Stimulated activated naive B cell treated with anti-CD40 and anti-IgM and Interleukin-4, amounts not matched to agents 10 μg/mL and 1 μg/mL and 100 μg/mL, for 72 hours (primary cell): ENCODE data around the gene SERAC1.

Experiments
- ATAC-seq, 2 donors: fragments of 150-1000 bp; cut with Tn5 transposase; replicated peaks; 2 replicates each; pipeline ENCODE4 v1.10.0; 2021; ENCODE audit warnings: moderate library complexity in 1 of 2
- DNase-seq: peaks from one replicate; pipeline ENCODE4 v3.0.0; 2021
- H3K27ac Mint-ChIP-seq: one replicate; pipeline ENCODE4 v1.8.0; 2022; ENCODE audit warnings: mild to moderate bottlenecking, mixed read lengths
- H3K27me3 Mint-ChIP-seq, 2 donors: one replicate each; pipeline ENCODE4 v1.8.0; 2022; ENCODE audit warnings: mixed read lengths in 2 of 2
- H3K36me3 Mint-ChIP-seq, 2 donors: one replicate each; pipeline ENCODE4 v1.8.0; 2022; ENCODE audit warnings: mixed read lengths in 2 of 2, mild to moderate bottlenecking in 1 of 2
- H3K4me1 Mint-ChIP-seq, 2 donors: one replicate each; pipeline ENCODE4 v1.8.0; 2022; ENCODE audit warnings: mixed read lengths in 2 of 2, mild to moderate bottlenecking in 1 of 2
- H3K4me3 Mint-ChIP-seq, 2 donors: one replicate each; pipeline ENCODE4 v1.8.0; 2022; ENCODE audit warnings: mild to moderate bottlenecking in 2 of 2, mixed read lengths in 2 of 2, moderate library complexity in 1 of 2
- H3K9me3 Mint-ChIP-seq, 2 donors: one replicate each; pipeline ENCODE4 v1.8.0; 2022; ENCODE audit warnings: mixed read lengths in 2 of 2, mild to moderate bottlenecking in 1 of 2

Gene SERAC1

DNA sequence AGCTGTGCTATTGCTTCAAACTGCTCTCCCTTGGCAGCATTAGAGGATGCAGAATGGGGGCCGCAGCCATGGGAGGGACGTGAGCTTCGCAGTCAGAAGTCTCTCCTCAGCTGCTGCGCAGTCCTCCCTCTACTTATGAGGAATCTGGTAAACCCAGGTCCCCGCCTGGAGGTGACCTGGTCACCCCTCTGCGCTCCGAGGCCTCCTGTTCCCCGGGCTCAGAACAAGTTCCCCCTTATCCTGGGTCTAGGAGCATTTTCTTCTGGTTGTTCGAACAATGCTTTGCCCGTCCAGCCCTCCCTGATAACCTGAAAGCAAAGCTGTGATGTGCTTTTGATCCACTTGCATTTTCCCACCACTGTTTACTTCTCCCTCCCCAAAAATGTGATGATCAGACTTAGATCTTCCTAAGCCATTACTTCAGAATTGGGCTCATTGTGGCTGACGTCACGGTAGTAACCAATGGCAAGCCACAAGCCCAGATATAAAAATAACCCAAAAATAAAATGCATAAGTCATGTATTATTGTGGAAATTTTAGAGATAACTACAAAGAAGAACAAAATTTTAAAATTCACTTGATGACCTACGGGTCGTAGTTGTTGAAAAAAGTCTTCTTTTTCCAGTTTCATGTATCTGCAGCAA lies 80.7 kb downstream of the SERAC1 start:
- DNase-seq (no peak), ATAC-seq (no peak)
- Mint-ChIP-seq H3K27ac (no peak overlapping the region), H3K9me3 (no peaks in the 10 kb centered on the region), H3K36me3 (peaks cover 66 to 89% of the 10 kb centered on the region in 2 donors), H3K4me1 (peaks cover 18 to 22% of the 10 kb centered on the region in 2 donors), H3K4me3 (peak overlapping the region in 1 of 2 donors; percentile 25), H3K27me3 (no peaks in the 10 kb centered on the region)

DNA sequence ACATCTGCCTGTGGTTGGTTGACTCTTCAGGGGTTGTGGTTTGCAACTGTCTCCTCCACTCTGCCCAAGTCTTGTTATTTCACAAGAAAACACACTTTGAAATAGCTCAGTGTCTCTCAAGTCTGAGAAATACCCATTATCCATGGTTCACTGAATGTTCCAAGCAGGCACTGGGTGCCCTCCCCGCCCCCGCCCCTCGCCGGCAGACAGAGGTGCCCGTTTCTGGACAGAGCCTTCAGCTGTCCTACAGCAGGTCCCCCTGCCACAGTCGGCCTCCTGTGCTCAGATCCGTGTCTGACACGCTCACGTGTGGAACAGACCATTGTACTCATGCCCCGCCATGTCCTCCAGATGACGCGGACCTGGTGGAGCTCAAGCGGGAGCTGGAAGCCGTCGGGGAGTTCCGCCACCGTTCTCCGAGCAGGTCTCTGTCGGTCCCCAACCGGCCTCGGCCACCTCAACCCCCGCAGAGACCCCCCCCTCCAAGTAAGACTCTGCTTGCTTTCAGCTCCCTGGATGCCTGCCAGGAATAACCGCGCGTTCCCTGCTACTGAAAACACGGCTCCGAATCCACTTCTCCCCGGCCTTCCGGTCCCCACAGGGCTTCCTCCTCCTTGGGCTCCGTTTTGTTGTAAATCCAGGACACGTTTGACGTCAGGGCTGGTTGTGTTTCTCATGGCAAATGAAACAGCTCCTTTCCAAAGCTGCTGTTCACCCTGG lies 81.4 kb downstream of the SERAC1 start:
- peaks cover 18 to 22% of the 10 kb centered on the region in 2 donors for H3K4me1 Mint-ChIP-seq
- peak overlapping the region in 1 of 2 donors; percentile 25 for H3K4me3 Mint-ChIP-seq
- no peak for DNase-seq
- H3K9me3 Mint-ChIP-seq, result no peaks in the 10 kb centered on the region
- H3K27me3 Mint-ChIP-seq, result no peaks in the 10 kb centered on the region
- H3K36me3 Mint-ChIP-seq, result peaks cover 66 to 86% of the 10 kb centered on the region in 2 donors
- H3K27ac Mint-ChIP-seq, result peak overlapping the region; percentile 56
- ATAC-seq, result peak; percentile 98 to 99

GRCh38 chr6:158086054-158086503 lies 82.0 kb downstream of the SERAC1 start:
- Mint-ChIP-seq H3K4me3 (peak overlapping the region in 1 of 2 donors; percentile 10), H3K27me3 (no peaks in the 10 kb centered on the region), H3K27ac (no peak overlapping the region), H3K36me3 (peaks cover 70 to 86% of the 10 kb centered on the region in 2 donors), H3K9me3 (no peaks in the 10 kb centered on the region), H3K4me1 (peaks cover 18 to 22% of the 10 kb centered on the region in 2 donors)
- peak; percentile 21 for DNase-seq
- no peak for ATAC-seq

GRCh38 chr6:158085261-158086053 lies 82.6 kb downstream of the SERAC1 start:
- H3K27ac Mint-ChIP-seq, result no peak overlapping the region
- H3K27me3 Mint-ChIP-seq, result no peaks in the 10 kb centered on the region
- DNase-seq, result no peak
- peaks cover 18 to 22% of the 10 kb centered on the region in 2 donors for H3K4me1 Mint-ChIP-seq
- H3K9me3 Mint-ChIP-seq, result no peaks in the 10 kb centered on the region
- peak overlapping the region in 1 of 2 donors; percentile 6 for H3K4me3 Mint-ChIP-seq
- ATAC-seq, result no peak
- peaks cover 74 to 91% of the 10 kb centered on the region in 2 donors for H3K36me3 Mint-ChIP-seq

DNA sequence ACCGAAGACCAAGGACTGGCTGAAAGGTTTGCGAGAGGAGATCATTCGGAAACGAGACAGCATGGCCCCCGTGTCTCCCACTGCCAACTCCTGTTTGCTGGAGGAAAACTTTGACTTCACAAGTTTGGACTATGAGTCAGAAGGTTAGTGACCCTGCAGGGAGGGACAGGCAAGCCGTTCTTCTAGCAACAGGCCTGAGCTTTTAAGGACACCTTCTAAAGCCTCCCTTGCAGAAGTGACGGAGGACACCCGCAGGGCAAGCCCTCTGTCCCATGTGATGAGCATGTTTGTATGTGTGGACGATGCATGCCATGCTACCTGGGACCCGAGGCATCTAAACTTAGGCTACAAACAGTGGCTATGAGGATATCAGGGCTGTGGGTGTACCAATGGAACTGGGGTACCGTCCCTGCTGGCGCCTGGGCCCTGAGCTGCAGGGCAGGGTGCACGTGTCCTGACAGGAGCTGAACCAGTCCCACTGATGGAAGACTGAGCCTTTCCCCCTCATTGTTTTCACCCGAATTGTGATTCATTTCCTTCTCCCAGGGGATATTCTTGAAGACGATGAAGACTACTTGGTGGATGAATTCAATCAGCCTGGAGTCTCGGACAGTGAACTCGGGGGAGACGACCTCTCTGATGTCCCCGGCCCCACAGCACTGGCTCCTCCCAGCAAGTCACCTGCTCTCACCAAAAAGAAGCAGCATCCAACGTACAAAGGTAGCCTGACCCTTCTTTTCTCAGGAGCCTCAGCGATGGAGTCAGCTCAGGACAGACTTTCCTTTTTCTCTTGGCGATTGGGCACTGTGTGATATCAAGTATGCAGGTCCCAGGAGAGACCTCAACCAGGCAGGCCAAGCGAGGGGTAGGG lies 84.4 kb downstream of the SERAC1 start:
- H3K4me3 Mint-ChIP-seq, result no peak overlapping the region
- H3K27me3 Mint-ChIP-seq, result no peaks in the 10 kb centered on the region
- no peak for ATAC-seq
- no peak overlapping the region for H3K27ac Mint-ChIP-seq
- peaks cover 18 to 22% of the 10 kb centered on the region in 2 donors for H3K4me1 Mint-ChIP-seq
- DNase-seq, result no peak
- peaks cover 72 to 84% of the 10 kb centered on the region in 2 donors for H3K36me3 Mint-ChIP-seq
- no peaks in the 10 kb centered on the region for H3K9me3 Mint-ChIP-seq

DNA sequence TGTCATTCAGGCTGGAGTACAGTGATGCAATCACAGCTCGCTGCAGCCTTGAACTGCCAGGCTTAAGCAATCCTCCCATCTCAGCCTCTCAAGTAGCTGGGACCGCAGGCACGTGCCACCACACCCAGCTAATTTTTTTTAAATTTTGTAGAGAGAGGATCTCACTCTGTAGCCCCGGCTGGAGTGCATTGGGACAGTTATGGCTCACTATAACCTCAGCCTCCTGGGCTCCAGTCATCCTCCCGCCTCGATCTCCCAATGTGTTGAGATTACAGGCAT lies 86.5 kb downstream of the SERAC1 start:
- DNase-seq, result no peak
- Mint-ChIP-seq H3K36me3 (peaks cover 68 to 86% of the 10 kb centered on the region in 2 donors), H3K4me1 (peaks cover 10 to 11% of the 10 kb centered on the region in 2 donors), H3K27me3 (no peaks in the 10 kb centered on the region), H3K27ac (no peak overlapping the region), H3K9me3 (no peaks in the 10 kb centered on the region), H3K4me3 (no peak overlapping the region)
- ATAC-seq, result no peak

DNA sequence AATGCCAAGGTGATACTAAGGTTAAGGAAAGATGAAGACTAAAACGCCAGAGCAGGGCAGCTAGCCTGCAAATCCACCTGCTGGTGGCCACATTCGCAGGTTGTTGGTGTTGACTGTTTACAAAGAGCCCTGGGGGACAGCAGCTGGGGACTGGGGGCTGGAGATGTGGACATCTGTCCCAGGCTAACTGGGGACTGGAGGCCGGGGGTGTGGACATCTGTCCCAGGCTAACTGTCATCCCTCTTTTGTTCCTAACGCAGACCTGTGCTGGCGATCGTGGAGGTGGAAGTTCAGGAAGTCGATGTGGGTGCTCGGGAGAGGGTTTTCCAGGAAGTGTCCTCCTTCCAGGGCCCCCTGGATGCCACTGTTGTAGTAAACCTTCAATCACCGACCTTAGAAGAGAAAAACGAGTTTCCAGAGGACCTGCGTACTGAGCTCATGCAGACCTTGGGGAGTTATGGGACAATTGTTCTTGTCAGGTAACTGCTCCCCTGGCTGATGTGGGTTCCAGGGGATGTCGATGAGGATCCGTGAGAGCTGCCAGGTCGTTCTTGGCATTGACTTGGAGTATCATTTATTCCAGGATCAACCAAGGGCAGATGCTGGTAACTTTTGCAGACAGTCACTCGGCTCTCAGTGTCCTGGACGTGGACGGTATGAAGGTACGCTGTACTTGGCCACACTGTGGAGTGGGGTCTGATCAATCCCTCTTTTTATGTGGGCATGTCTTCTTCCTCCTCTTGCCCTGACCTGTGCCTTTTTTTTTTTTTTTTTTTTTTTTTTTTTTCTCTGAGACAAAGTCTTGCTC lies 87.0 kb downstream of the SERAC1 start:
- Mint-ChIP-seq H3K27ac (peak overlapping the region; percentile 51), H3K4me1 (peaks cover 5 to 6% of the 10 kb centered on the region in 2 donors), H3K27me3 (no peaks in the 10 kb centered on the region), H3K9me3 (no peaks in the 10 kb centered on the region), H3K36me3 (peaks cover 65 to 86% of the 10 kb centered on the region in 2 donors), H3K4me3 (no peak overlapping the region)
- no peak for DNase-seq
- ATAC-seq, result no peak

DNA sequence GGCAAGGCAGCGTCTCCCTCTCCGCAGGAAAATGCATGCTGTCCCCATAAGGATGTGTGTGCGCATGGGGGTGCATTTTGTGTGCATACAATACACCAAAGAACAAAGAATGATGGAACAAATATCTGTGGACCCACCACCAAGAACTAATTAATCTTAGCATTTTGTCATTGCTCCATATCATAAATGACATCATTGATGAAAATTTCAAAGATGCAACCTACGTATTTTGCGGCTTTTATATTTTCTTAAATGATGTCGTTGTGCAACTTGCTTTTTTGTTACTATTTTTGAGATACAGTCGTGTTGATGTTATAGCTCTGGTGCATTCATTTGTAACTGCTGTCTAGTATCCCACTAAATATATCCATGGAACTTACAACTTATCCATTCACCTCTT lies 89.7 kb downstream of the SERAC1 start:
- no peak for ATAC-seq
- Mint-ChIP-seq H3K27me3 (no peaks in the 10 kb centered on the region), H3K4me1 (no peaks in the 10 kb centered on the region), H3K4me3 (no peak overlapping the region), H3K9me3 (no peaks in the 10 kb centered on the region), H3K27ac (no peak overlapping the region), H3K36me3 (peaks cover 63 to 86% of the 10 kb centered on the region in 2 donors)
- DNase-seq, result no peak

- Mint-ChIP-seq H3K9me3 (no peaks in the 10 kb centered on the region), H3K27ac (no peak overlapping the region), H3K4me1 (no peaks in the 10 kb centered on the region), H3K4me3 (no peak overlapping the region), H3K27me3 (no peaks in the 10 kb centered on the region), H3K36me3 (peaks cover 57 to 80% of the 10 kb centered on the region in 2 donors)
- DNase-seq (no peak), ATAC-seq (no peak)
These were observed 90.4 kb downstream of the SERAC1 start for GRCh38 chr6:158077676-158078075.

GRCh38 chr6:158076548-158076947 lies 91.5 kb downstream of the SERAC1 start:
- H3K27ac Mint-ChIP-seq, result no peak overlapping the region
- peaks cover 60 to 80% of the 10 kb centered on the region in 2 donors for H3K36me3 Mint-ChIP-seq
- ATAC-seq (no peak), DNase-seq (no peak)
- no peaks in the 10 kb centered on the region for H3K27me3 Mint-ChIP-seq
- H3K4me3 Mint-ChIP-seq, result no peak overlapping the region
- no peaks in the 10 kb centered on the region for H3K9me3 Mint-ChIP-seq
- H3K4me1 Mint-ChIP-seq, result peaks cover 7 to 8% of the 10 kb centered on the region in 2 donors

- Mint-ChIP-seq H3K36me3 (peaks cover 49 to 80% of the 10 kb centered on the region in 2 donors), H3K27ac (no peak overlapping the region), H3K9me3 (no peaks in the 10 kb centered on the region), H3K4me3 (no peak overlapping the region), H3K27me3 (no peaks in the 10 kb centered on the region), H3K4me1 (peaks cover 10 to 19% of the 10 kb centered on the region in 2 donors)
- no peak for ATAC-seq
- no peak for DNase-seq
These were observed 94.3 kb downstream of the SERAC1 start for GRCh38 chr6:158073776-158074175.

GRCh38 chr6:158072083-158072721 lies 95.9 kb downstream of the SERAC1 start:
- Mint-ChIP-seq H3K27me3 (no peaks in the 10 kb centered on the region), H3K4me3 (no peak overlapping the region), H3K9me3 (no peaks in the 10 kb centered on the region), H3K36me3 (peaks cover 51 to 79% of the 10 kb centered on the region in 2 donors), H3K4me1 (peaks cover 12 to 23% of the 10 kb centered on the region in 2 donors), H3K27ac (no peak overlapping the region)
- peak; percentile 44 for DNase-seq
- ATAC-seq, result peak; percentile 76 to 78
